CD4-positive, alpha-beta T cell (primary cell): ENCODE results near the gene ST3GAL5. TPM values are rescaled to one million over a fixed set of nuclear protein-coding genes. Genes with fewer than 3 reads are reported as not detected.

Source experiments
- ATAC-seq: fragments of 200-7000 bp; cut with Tn5 transposase; one replicate; pipeline ENCODE4 v1.10.0; 2022; ENCODE audit warnings: mild to moderate bottlenecking; ENCODE audit not compliant: poor library complexity
- CTCF ChIA-PET: fragments of 350-600 bp; sonication (Branson Sonifier 250); formaldehyde crosslinking; loops from one replicate; lab custom pipeline; 2021; ENCODE audit warnings: antibody characterized with exemption, inconsistent platforms; lab: Charles Lee
- POLR2A ChIA-PET: fragments of 350-600 bp; sonication (Branson Sonifier 250); formaldehyde crosslinking; loops from one replicate; lab custom pipeline; 2021; ENCODE audit warnings: antibody characterized with exemption, inconsistent platforms; lab: Charles Lee
- DNase-seq, 14 experiments: peaks; one replicate each; pipeline ENCODE4 v3.0.0-alpha.2; 2013 to 2020; ENCODE audit warnings: mixed read lengths in 2 of 14
- H3K27ac ChIP-seq, 2 donors: one replicate each; pipeline versions ENCODE4 v1.5.1 to v1.7.0; 2013; ENCODE audit warnings: low read length in 2 of 2, low read depth in 1 of 2, mild to moderate bottlenecking in 1 of 2
- H3K27me3 ChIP-seq, 2 experiments: 1 replicate in 1 of 2; 2 replicates in 1 of 2; pipeline versions ENCODE4 v1.6.1 to v1.7.0; 2013; ENCODE audit warnings: low read length in 2 of 2, control low read depth in 1 of 2, mild to moderate bottlenecking in 1 of 2, moderate library complexity in 1 of 2; ENCODE audit not compliant: insufficient read depth in 2 of 2, control insufficient read depth in 1 of 2
- H3K36me3 ChIP-seq: one replicate; pipeline ENCODE4 v1.6.1; 2013; ENCODE audit warnings: low read length, control low read depth; ENCODE audit not compliant: insufficient read depth
- H3K4me1 ChIP-seq: one replicate; pipeline ENCODE4 v1.6.1; 2013; ENCODE audit warnings: low read length, control low read depth; ENCODE audit not compliant: insufficient read depth
- H3K4me3 ChIP-seq: one replicate; pipeline ENCODE4 v1.5.1; 2013; ENCODE audit warnings: mild to moderate bottlenecking, low read length, moderate library complexity
- H3K9me3 ChIP-seq, 2 experiments: 1 replicate in 1 of 2; 2 replicates in 1 of 2; pipeline versions ENCODE4 v1.6.1 to v1.7.0; 2013; ENCODE audit warnings: low read length in 2 of 2, mild to moderate bottlenecking in 2 of 2, control low read depth in 1 of 2, moderate library complexity in 1 of 2; ENCODE audit not compliant: control insufficient read depth in 1 of 2, insufficient read depth in 1 of 2
- H3K27ac Mint-ChIP-seq: one replicate; pipeline ENCODE4 v1.8.0; 2020; ENCODE audit warnings: mixed read lengths
- H3K27me3 Mint-ChIP-seq: one replicate; pipeline ENCODE4 v1.8.0; 2021; ENCODE audit warnings: mixed read lengths
- H3K36me3 Mint-ChIP-seq: one replicate; pipeline ENCODE4 v1.8.0; 2021; ENCODE audit warnings: low read depth, mixed read lengths
- H3K4me1 Mint-ChIP-seq: one replicate; pipeline ENCODE4 v1.8.0; 2021; ENCODE audit warnings: low read depth, mixed read lengths
- H3K4me3 Mint-ChIP-seq: one replicate; pipeline ENCODE4 v1.8.0; 2020; ENCODE audit warnings: mild to moderate bottlenecking, mixed read lengths
- H3K9me3 Mint-ChIP-seq: one replicate; pipeline ENCODE4 v1.8.0; 2020; ENCODE audit warnings: mixed read lengths
- CTCF ChIP-seq: fragments of 200-600 bp; IDR thresholded peaks from one replicate; pipeline ENCODE4 v1.8.0; 2022; ENCODE audit warnings: antibody characterized with exemption, mild to moderate bottlenecking
- intact Hi-C, 2 experiments: fragments of 100-400 bp; cut with DNase I in 1 of 2; cut with micrococcal nuclease in 1 of 2; formaldehyde crosslinking; loops; one replicate each; pipeline versions ENCODE4 v1.15.1 to v1.9.0; 2023 to 2025; cut with DNase I, micrococcal nuclease
- total RNA-seq, 174 experiments: library from RNA in 2 of 174; stranded (reverse) in 2 of 174; gene quantifications; one replicate each; pipeline ENCODE4 v1.2.3 and lab custom pipeline; 2021 to 2026

The ST3GAL5 gene
- total RNA-seq, 2 experiments from 2014 or later = 76.7 to 77.8 TPM

GRCh38 chr2:85936421-85937068 is 47.8 kb upstream of the ST3GAL5 start:
- intact Hi-C loops = no loop called here
- Histone ChIP-seq H3K9me3 (peaks cover 0 to 6% of the 10 kb centered on the region in 2 experiments), H3K27me3 (no peaks in the 10 kb centered on the region), H3K27ac (no peak overlapping the region), H3K4me3 (no peak overlapping the region), H3K4me1 (no peaks in the 10 kb centered on the region), H3K36me3 (no peaks in the 10 kb centered on the region)
- ATAC-seq = no peak
- Mint-ChIP-seq H3K9me3 (no peaks in the 10 kb centered on the region), H3K27me3 (no peaks in the 10 kb centered on the region), H3K4me3 (no peak overlapping the region), H3K36me3 (no peaks in the 10 kb centered on the region), H3K4me1 (peaks cover 20% of the 10 kb centered on the region), H3K27ac (no peak overlapping the region)
- ChIA-PET CTCF (interaction anchor here (1.2 kb wide), 1 partner anchor 9 kb away, joined by 3 read pairs; no protein-coding TSS in a partner anchor), POLR2A (no interaction called here)
- TF ChIP-seq CTCF = no peak
- no peak for DNase-seq

GRCh38 chr2:85935746-85936208 is 47.0 kb upstream of the ST3GAL5 start:
- H3K27ac Mint-ChIP-seq = no peak overlapping the region
- POLR2A ChIA-PET = no interaction called here
- intact Hi-C loops = no loop called here

GRCh38 chr2:85935170-85935745 is 46.5 kb upstream of the ST3GAL5 start:
- H3K27me3 Mint-ChIP-seq = no peaks in the 10 kb centered on the region
- H3K36me3 Mint-ChIP-seq = no peaks in the 10 kb centered on the region
- no peak for DNase-seq
- Histone ChIP-seq H3K4me3 (no peak overlapping the region), H3K9me3 (peaks cover 0 to 3% of the 10 kb centered on the region in 2 experiments), H3K27ac (no peak overlapping the region), H3K4me1 (no peaks in the 10 kb centered on the region), H3K36me3 (no peaks in the 10 kb centered on the region), H3K27me3 (no peaks in the 10 kb centered on the region)
- H3K4me1 Mint-ChIP-seq = peaks cover 22% of the 10 kb centered on the region
- no peak overlapping the region for H3K27ac Mint-ChIP-seq
- intact Hi-C loops = no loop called here
- ATAC-seq = no peak
- H3K9me3 Mint-ChIP-seq = no peaks in the 10 kb centered on the region
- no peak overlapping the region for H3K4me3 Mint-ChIP-seq
- CTCF ChIA-PET = interaction anchor here (0.6 to 1.2 kb wide), 2 partner anchors 8 to 671 kb away, joined by 3 to 4 read pairs; no protein-coding TSS in a partner anchor
- POLR2A ChIA-PET = no interaction called here
- no peak for TF ChIP-seq CTCF

More at GRCh38 chr2:85935746-85936208, 47.0 kb upstream of the ST3GAL5 start:
- Histone ChIP-seq H3K36me3 (no peaks in the 10 kb centered on the region), H3K27ac (no peak overlapping the region), H3K9me3 (peaks cover 0 to 3% of the 10 kb centered on the region in 2 experiments), H3K4me1 (no peaks in the 10 kb centered on the region), H3K4me3 (no peak overlapping the region), H3K27me3 (no peaks in the 10 kb centered on the region)
- no peaks in the 10 kb centered on the region for H3K9me3 Mint-ChIP-seq
- DNase-seq = no peak
- CTCF ChIA-PET = interaction anchor here (0.6 to 1.2 kb wide), 2 partner anchors 8 to 671 kb away, joined by 3 to 4 read pairs; no protein-coding TSS in a partner anchor
- no peaks in the 10 kb centered on the region for H3K27me3 Mint-ChIP-seq
- no peaks in the 10 kb centered on the region for H3K36me3 Mint-ChIP-seq
- no peak for ATAC-seq
- H3K4me3 Mint-ChIP-seq = no peak overlapping the region
- H3K4me1 Mint-ChIP-seq = peaks cover 22% of the 10 kb centered on the region
- TF ChIP-seq CTCF = no peak
